Liver (tissue), 9 donors: ENCODE data around the gene MYO16. TPM values are rescaled to one million over a fixed set of nuclear protein-coding genes. Genes with fewer than 3 reads are reported as not detected.

ENCODE experiments used
- DNase-seq: peaks from one replicate; pipeline ENCODE4 v3.0.0-alpha.2; 2017; ENCODE audit warnings: low spot score
- H3K27ac ChIP-seq, 2 donors: one replicate each; pipeline ENCODE4 v1.7.0; 2013; ENCODE audit warnings: inconsistent platforms in 2 of 2, low read length in 2 of 2, control low read depth in 1 of 2, low read depth in 1 of 2, mild to moderate bottlenecking in 1 of 2
- H3K27me3 ChIP-seq, 4 donors: one replicate each; pipeline versions ENCODE4 v1.6.1 to v1.7.0; 2013; ENCODE audit warnings: low read length in 3 of 4, inconsistent platforms in 1 of 4, mild to moderate bottlenecking in 1 of 4, moderate library complexity in 1 of 4; ENCODE audit not compliant: control insufficient read depth in 4 of 4, insufficient read depth in 4 of 4
- H3K36me3 ChIP-seq, 4 donors: one replicate each; pipeline versions ENCODE4 v1.6.1 to v1.7.0; 2013; ENCODE audit warnings: low read length in 3 of 4, mild to moderate bottlenecking in 3 of 4, low read depth in 1 of 4, moderate library complexity in 1 of 4; ENCODE audit not compliant: control insufficient read depth in 4 of 4, insufficient read depth in 3 of 4
- H3K4me1 ChIP-seq, 4 donors: one replicate each; pipeline versions ENCODE4 v1.6.1 to v1.7.0; 2013; ENCODE audit warnings: low read length in 3 of 4, mild to moderate bottlenecking in 3 of 4, moderate library complexity in 1 of 4; ENCODE audit not compliant: control insufficient read depth in 4 of 4, insufficient read depth in 4 of 4
- H3K4me3 ChIP-seq, 3 donors: one replicate each; pipeline versions ENCODE4 v1.6.1 to v1.7.0; 2013; ENCODE audit warnings: low read length in 3 of 3, control low read depth in 1 of 3, low read depth in 1 of 3, mild to moderate bottlenecking in 1 of 3
- H3K9ac ChIP-seq, 2 donors: one replicate each; pipeline ENCODE4 v1.7.0; 2013; ENCODE audit warnings: low read length in 2 of 2, mild to moderate bottlenecking in 2 of 2, moderate library complexity in 2 of 2, control low read depth in 1 of 2, low read depth in 1 of 2
- H3K9me3 ChIP-seq, 4 donors: one replicate each; pipeline versions ENCODE4 v1.6.1 to v1.7.0; 2013; ENCODE audit warnings: low read length in 3 of 4; ENCODE audit not compliant: control insufficient read depth in 4 of 4
- EGR1 ChIP-seq, 2 donors: IDR thresholded peaks; 2 replicates each; pipeline ENCODE4 v1.6.1; 2016 to 2018; ENCODE audit warnings: antibody characterized with exemption in 2 of 2, low read depth in 2 of 2
- FOXA1 ChIP-seq: IDR thresholded peaks from 2 replicates; pipeline ENCODE4 v1.6.1; 2016; ENCODE audit warnings: antibody characterized with exemption
- FOXA2 ChIP-seq: IDR thresholded peaks from 2 replicates; pipeline ENCODE4 v1.6.1; 2016; ENCODE audit warnings: antibody characterized with exemption
- GABPA ChIP-seq, 2 donors: IDR thresholded peaks in 1 of 2; conservative IDR thresholded peaks in 1 of 2; 2 replicates each; pipeline ENCODE4 v1.6.1; 2016; ENCODE audit warnings: antibody characterized with exemption in 2 of 2, mild to moderate bottlenecking in 1 of 2, moderate library complexity in 1 of 2
- HNF4A ChIP-seq, 2 donors: conservative IDR thresholded peaks; 2 replicates each; pipeline ENCODE4 v1.6.1; 2016; ENCODE audit warnings: antibody characterized with exemption in 2 of 2, mild to moderate bottlenecking in 2 of 2
- HNF4G ChIP-seq: IDR thresholded peaks from 2 replicates; pipeline ENCODE4 v1.6.1; 2016; ENCODE audit warnings: antibody characterized with exemption
- JUND ChIP-seq, 2 donors: IDR thresholded peaks; 2 replicates each; pipeline ENCODE4 v1.6.1; 2016; ENCODE audit warnings: antibody characterized with exemption in 2 of 2
- NR2F2 ChIP-seq: IDR thresholded peaks from 2 replicates; pipeline ENCODE4 v1.6.1; 2016; ENCODE audit warnings: antibody characterized with exemption
- RAD21 ChIP-seq, 2 donors: IDR thresholded peaks; 2 replicates each; pipeline ENCODE4 v1.6.1; 2016; ENCODE audit warnings: antibody characterized with exemption in 2 of 2, mild to moderate bottlenecking in 2 of 2
- RXRA ChIP-seq, 2 donors: IDR thresholded peaks; 2 replicates each; pipeline ENCODE4 v1.6.1; 2017 to 2018; ENCODE audit warnings: antibody characterized with exemption in 2 of 2, mild to moderate bottlenecking in 1 of 2
- SP1 ChIP-seq: IDR thresholded peaks from 2 replicates; pipeline ENCODE4 v1.6.1; 2018; ENCODE audit warnings: antibody characterized with exemption, mild to moderate bottlenecking
- TAF1 ChIP-seq: conservative IDR thresholded peaks from 2 replicates; pipeline ENCODE4 v1.6.1; 2016; ENCODE audit warnings: antibody characterized with exemption, mild to moderate bottlenecking
- YY1 ChIP-seq: IDR thresholded peaks from 2 replicates; pipeline ENCODE4 v1.6.1; 2016; ENCODE audit warnings: antibody characterized with exemption, mild to moderate bottlenecking
- WGBS: extraction: QIAGEN DNeasy Blood & Tissue Kit; methylation state at CpG from one replicate; pipeline ENCODE4 v1.1.7; 2013; 5-methylcytosine and 5-hydroxymethylcytosine counted together
- polyA plus RNA-seq, 2 donors: library from polyadenylated mRNA; stranded (reverse) in 1 of 2; unstranded in 1 of 2; fragments of 200-250 nt in 1 of 2; fragments of >200 nt in 1 of 2; fragmentation: Nextera tagmentation in 1 of 2; extraction: Ambion mirVana in 1 of 2; gene quantifications; one replicate each; pipeline versions ENCODE4 v1.2.1 to v1.2.3, GENCODE V29; 2013 to 2015
- total RNA-seq, 2 donors: library from RNA; depleted of rRNA; stranded (reverse); fragments of >200 nt; gene quantifications; one replicate each; pipeline ENCODE4 v1.2.3, GENCODE V29; 2014
- TF ChIP-seq, protein P1 (sequence below): IDR thresholded peaks from 2 replicates; pipeline ENCODE4 v1.6.1; 2016; ENCODE audit warnings: antibody characterized with exemption, mild to moderate bottlenecking
- TF ChIP-seq, protein P2 (sequence below): IDR thresholded peaks from 2 replicates; pipeline ENCODE4 v1.6.1; 2016; ENCODE audit warnings: antibody characterized with exemption
- TF ChIP-seq, protein P3 (sequence below): IDR thresholded peaks from 2 replicates; pipeline ENCODE4 v1.6.1; 2016; ENCODE audit warnings: antibody characterized with exemption
- TF ChIP-seq, protein P4 (sequence below): IDR thresholded peaks from 2 replicates; pipeline ENCODE4 v1.6.1; 2016; ENCODE audit warnings: antibody characterized with exemption
- donor health status: healthy.
- donor health status: healthy.
- donor health status: healthy.
- donor health status: healthy.
- donor health status: healthy.

The MYO16 gene
- total and polyA plus RNA-seq, 4 donors, result 0.37 to 1.1 (median 0.68) TPM

DNA sequence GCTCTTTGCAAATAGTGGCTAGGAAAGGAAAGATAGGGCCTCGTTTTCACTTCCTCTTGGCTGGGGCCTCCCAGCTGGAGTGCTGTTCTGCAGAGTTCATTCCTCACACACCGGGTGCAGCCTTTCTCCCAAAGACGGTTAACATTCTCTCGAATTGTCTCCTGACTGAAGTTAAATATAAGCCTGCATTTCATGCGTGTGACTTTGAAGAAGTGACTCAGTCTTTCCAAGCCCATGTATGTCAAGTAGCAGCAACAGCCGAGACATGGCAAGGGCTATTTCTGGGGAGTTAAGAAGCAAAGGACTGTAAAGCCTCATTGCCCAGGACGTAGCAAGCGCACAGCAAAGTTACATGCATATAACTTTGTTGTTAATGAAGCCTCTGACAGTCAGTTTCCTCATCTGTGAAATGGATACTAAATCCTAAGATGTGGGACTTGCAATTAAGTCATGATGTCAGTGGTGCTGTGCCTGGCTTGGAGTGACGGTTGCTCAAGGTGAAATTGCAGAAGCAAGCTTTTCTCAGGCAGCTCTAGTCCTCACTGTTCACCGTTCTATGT is 502.4 kb downstream of the MYO16 start:
- TF ChIP-seq TAF1 (no peak), EGR1 (IDR thresholded peaks at IDR 0.05; ENCODE audit: low read depth in 2 of 2) (no peak), YY1 (no peak)
- H3K4me3 ChIP-seq, result no peak overlapping the region
- no peaks in the 10 kb centered on the region for H3K4me1 ChIP-seq
- H3K27me3 ChIP-seq, result no peaks in the 10 kb centered on the region
- no peaks in the 10 kb centered on the region for H3K9me3 ChIP-seq
- no peak overlapping the region for H3K9ac ChIP-seq
- no peak for DNase-seq
- H3K36me3 ChIP-seq, result no peaks in the 10 kb centered on the region
- WGBS, result 68% methylated on average over 10 of the region's 10 CpGs
- no peak overlapping the region for H3K27ac ChIP-seq

DNA sequence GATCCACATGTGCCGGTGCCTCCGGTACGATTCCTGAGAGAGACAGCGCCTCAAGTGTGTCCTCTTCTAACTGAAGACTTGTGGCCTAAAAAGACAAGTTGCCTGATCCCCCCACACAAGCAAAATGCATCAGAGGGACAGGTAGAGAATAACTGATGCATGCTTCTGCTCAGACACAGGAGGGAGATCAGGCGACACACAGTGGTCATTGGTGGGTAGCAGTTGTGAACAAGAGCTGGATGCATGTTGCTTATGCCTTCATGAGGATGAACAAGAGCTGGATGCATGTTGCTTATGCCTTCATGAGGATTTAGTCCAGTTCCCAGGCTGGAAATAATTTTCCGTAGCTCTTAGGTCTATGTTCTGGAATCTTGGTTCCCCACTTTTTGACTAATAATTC is 505.6 kb downstream of the MYO16 start:
- DNase-seq, result no peak
- Histone ChIP-seq H3K9me3 (no peaks in the 10 kb centered on the region), H3K4me1 (no peaks in the 10 kb centered on the region), H3K27ac (no peak overlapping the region), H3K27me3 (peaks cover 0 to 2% (median 0%) of the 10 kb centered on the region in 4 donors), H3K4me3 (no peak overlapping the region), H3K36me3 (no peaks in the 10 kb centered on the region), H3K9ac (no peak overlapping the region)
- WGBS, result 96% methylated on average over 6 of the region's 6 CpGs
- TF ChIP-seq TAF1 (no peak), FOXA2 (no peak), EGR1 (IDR thresholded peaks at IDR 0.05; ENCODE audit: low read depth in 2 of 2) (no peak), NR2F2 (no peak), SP1 (no peak), HNF4A (conservative IDR thresholded peaks at IDR 0.05) (no peak), RAD21 (IDR thresholded peaks at IDR 0.05) (no peak), JUND (IDR thresholded peaks at IDR 0.05) (no peak), GABPA (IDR thresholded peaks at IDR 0.05 in 1 of 2, conservative IDR thresholded peaks at IDR 0.05 in 1 of 2) (no peak)
- TF ChIP-seq, protein P1, sequence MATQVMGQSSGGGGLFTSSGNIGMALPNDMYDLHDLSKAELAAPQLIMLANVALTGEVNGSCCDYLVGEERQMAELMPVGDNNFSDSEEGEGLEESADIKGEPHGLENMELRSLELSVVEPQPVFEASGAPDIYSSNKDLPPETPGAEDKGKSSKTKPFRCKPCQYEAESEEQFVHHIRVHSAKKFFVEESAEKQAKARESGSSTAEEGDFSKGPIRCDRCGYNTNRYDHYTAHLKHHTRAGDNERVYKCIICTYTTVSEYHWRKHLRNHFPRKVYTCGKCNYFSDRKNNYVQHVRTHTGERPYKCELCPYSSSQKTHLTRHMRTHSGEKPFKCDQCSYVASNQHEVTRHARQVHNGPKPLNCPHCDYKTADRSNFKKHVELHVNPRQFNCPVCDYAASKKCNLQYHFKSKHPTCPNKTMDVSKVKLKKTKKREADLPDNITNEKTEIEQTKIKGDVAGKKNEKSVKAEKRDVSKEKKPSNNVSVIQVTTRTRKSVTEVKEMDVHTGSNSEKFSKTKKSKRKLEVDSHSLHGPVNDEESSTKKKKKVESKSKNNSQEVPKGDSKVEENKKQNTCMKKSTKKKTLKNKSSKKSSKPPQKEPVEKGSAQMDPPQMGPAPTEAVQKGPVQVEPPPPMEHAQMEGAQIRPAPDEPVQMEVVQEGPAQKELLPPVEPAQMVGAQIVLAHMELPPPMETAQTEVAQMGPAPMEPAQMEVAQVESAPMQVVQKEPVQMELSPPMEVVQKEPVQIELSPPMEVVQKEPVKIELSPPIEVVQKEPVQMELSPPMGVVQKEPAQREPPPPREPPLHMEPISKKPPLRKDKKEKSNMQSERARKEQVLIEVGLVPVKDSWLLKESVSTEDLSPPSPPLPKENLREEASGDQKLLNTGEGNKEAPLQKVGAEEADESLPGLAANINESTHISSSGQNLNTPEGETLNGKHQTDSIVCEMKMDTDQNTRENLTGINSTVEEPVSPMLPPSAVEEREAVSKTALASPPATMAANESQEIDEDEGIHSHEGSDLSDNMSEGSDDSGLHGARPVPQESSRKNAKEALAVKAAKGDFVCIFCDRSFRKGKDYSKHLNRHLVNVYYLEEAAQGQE, result no peak

DNA sequence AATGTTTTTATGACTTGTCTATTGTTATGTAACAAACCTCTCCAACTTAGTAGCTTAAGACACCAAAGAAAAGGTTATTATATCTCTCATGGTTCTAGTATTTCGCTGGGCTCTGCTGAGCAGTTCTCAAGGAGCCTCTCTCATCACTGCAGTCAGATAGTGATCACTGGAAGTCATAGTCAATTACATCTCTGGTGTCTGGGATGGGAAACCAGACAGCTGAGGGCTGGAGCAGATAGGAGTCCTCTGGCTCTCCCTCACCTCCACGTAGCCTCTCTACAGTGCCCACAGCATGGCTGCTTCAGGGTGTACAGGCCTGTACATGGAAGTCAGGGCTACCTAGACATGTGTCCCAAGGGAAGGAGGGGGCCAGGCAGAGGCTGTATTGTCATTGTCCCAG is 507.5 kb downstream of the MYO16 start:
- 92% methylated on average over 2 of the region's 2 CpGs for WGBS
- TF ChIP-seq, protein P1, result no peak
- TF ChIP-seq, protein P2, sequence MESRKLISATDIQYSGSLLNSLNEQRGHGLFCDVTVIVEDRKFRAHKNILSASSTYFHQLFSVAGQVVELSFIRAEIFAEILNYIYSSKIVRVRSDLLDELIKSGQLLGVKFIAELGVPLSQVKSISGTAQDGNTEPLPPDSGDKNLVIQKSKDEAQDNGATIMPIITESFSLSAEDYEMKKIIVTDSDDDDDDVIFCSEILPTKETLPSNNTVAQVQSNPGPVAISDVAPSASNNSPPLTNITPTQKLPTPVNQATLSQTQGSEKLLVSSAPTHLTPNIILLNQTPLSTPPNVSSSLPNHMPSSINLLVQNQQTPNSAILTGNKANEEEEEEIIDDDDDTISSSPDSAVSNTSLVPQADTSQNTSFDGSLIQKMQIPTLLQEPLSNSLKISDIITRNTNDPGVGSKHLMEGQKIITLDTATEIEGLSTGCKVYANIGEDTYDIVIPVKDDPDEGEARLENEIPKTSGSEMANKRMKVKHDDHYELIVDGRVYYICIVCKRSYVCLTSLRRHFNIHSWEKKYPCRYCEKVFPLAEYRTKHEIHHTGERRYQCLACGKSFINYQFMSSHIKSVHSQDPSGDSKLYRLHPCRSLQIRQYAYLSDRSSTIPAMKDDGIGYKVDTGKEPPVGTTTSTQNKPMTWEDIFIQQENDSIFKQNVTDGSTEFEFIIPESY, result no peak
- TF ChIP-seq HNF4G, result no peak
- TF ChIP-seq RXRA (IDR thresholded peaks at IDR 0.05), result no peak
- no peak for TF ChIP-seq RAD21 (IDR thresholded peaks at IDR 0.05)
- no peak for TF ChIP-seq TAF1
- TF ChIP-seq FOXA1, result no peak
- no peak for TF ChIP-seq FOXA2
- TF ChIP-seq SP1, result no peak
- TF ChIP-seq, protein P3, sequence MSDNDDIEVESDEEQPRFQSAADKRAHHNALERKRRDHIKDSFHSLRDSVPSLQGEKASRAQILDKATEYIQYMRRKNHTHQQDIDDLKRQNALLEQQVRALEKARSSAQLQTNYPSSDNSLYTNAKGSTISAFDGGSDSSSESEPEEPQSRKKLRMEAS, result no peak
- TF ChIP-seq EGR1 (IDR thresholded peaks at IDR 0.05; ENCODE audit: low read depth in 2 of 2), result no peak
- no peak for TF ChIP-seq JUND (IDR thresholded peaks at IDR 0.05)
- TF ChIP-seq HNF4A (conservative IDR thresholded peaks at IDR 0.05), result no peak
- TF ChIP-seq YY1, result no peak
- TF ChIP-seq, protein P4, sequence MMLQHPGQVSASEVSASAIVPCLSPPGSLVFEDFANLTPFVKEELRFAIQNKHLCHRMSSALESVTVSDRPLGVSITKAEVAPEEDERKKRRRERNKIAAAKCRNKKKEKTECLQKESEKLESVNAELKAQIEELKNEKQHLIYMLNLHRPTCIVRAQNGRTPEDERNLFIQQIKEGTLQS, result no peak

More for the DNA sequence above, 507.5 kb downstream of the MYO16 start:
- Histone ChIP-seq H3K4me3 (no peak overlapping the region), H3K27me3 (peaks cover 0 to 2% (median 0%) of the 10 kb centered on the region in 4 donors), H3K36me3 (no peaks in the 10 kb centered on the region), H3K27ac (no peak overlapping the region), H3K9me3 (no peaks in the 10 kb centered on the region), H3K4me1 (peaks cover 0 to 5% (median 0%) of the 10 kb centered on the region in 4 donors), H3K9ac (no peak overlapping the region)
- DNase-seq, result no peak
